Stimulated activated CD4-positive, alpha-beta T cell treated with anti-CD3 and anti-CD28 coated beads, Interleukin-12 subunit alpha, Interleukin-12 subunit beta, amount 100 ng/mL, for 24 hours (primary cell): ENCODE data around the gene WFDC9.
"Not testable (repeated sequence)": the region's sequence is repeated elsewhere in the genome, so short reads cannot be mapped to it uniquely, and the experiment has no call there.

Experiments
- DNase-seq, 2 experiments: peaks; one replicate each; pipeline ENCODE4 v3.0.0-alpha.2; 2020; ENCODE audit warnings: low read depth in 2 of 2

WFDC9 gene

GRCh38 chr20:45631184-45631583 is at the start of gene WFDC9:
WFDC9 (minus strand) TSS chr20:45631284; CDS start chr20:45610181, 21,103 bp downstream.
- no peak for DNase-seq

DNA sequence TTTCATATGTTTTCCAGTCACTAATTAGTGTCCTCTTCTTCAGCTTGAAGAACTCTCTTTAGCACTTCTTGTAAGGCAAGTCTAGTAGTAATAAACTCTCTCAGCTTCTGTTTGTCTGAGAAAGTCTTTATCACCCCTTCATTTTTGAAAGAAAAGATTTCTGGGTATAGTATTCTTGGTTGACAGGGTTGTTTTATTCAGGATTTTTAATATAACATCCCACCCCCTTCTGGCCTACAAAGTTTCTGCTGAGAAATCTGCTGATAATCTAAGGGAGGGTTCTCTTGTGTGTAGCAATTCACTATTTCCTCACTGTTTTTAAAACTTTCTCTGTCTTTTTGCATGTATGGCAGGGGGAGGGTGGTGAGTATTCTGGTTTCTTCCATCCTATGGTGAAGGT is 48.6 kb upstream of the WFDC9 start:
- DNase-seq = no peak

DNA sequence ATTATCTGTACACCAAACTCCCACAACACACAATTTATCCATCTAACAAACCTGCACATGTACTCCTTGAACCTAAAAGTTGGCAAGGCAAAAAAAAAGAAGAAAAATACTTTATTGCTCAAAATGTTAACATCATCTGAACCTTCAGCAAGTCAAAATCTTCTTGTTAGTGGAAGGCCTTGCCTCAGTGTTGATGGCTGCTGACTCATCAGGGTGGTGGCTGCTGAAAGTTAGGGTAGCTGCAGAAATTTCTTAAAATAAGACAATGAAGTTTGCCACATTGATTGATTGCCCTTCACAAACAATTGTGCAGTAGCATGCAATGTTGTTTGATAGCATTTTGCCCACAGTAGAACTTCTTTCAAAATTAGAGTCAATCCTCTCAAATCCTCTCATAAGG is 41.7 kb upstream of the WFDC9 start:
- DNase-seq = no peak

- no peak for DNase-seq
These were observed 39.1 kb upstream of the WFDC9 start, which contains the start of gene WFDC11 for GRCh38 chr20:45670139-45670538. WFDC11 (minus strand) TSS chr20:45670239; CDS start chr20:45650600, 19,639 bp downstream.

DNA sequence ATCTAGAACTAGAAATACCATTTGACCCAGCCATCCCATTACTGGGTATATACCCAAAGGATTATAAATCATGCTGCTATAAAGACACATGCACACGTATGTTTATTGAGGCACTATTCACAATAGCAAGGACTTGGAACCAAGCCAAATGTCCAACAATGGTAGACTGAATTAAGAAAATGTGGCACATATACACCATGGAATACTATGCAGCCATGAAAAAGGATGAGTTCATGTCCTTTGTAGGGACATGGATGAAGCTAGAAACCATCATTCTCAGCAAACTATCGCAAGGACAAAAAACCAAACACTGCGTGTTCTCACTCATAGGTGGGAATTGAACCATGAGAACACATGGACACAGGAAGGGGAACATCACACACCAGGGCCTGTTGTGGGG is 26.0 kb upstream of the WFDC9 start:
- DNase-seq = not testable (repeated sequence)

DNA sequence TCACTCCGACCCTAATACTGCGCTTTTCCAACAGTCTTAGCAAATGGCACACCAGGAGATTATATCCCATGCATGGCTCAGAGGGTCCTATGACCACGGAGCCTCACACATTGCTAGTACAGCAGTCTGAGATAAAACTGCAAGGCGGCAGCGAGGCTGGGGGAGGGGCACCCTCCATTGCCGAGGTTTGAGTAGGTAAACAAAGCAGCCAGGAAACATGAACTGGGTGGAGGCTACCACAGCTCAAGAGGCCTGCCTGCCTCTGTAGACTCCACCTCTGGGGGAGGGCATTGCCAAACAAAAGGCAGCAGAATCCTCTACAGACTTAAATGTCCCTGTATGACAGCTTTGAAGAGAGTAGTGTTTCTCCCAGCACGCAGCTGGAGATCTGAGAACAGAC is 20.6 kb upstream of the WFDC9 start:
- DNase-seq = not testable (repeated sequence)

- DNase-seq = no peak
These were observed 18.3 kb upstream of the WFDC9 start for GRCh38 chr20:45649312-45649863.

- DNase-seq = no peak
These were observed 16.5 kb upstream of the WFDC9 start for GRCh38 chr20:45647441-45648050.

GRCh38 chr20:45646875-45647274 is 15.8 kb upstream of the WFDC9 start:
- DNase-seq = no peak

GRCh38 chr20:45645869-45646268 is 14.8 kb upstream of the WFDC9 start:
- not testable (repeated sequence) for DNase-seq

GRCh38 chr20:45641076-45641475 is 10.0 kb upstream of the WFDC9 start:
- DNase-seq = not testable (repeated sequence)

DNA sequence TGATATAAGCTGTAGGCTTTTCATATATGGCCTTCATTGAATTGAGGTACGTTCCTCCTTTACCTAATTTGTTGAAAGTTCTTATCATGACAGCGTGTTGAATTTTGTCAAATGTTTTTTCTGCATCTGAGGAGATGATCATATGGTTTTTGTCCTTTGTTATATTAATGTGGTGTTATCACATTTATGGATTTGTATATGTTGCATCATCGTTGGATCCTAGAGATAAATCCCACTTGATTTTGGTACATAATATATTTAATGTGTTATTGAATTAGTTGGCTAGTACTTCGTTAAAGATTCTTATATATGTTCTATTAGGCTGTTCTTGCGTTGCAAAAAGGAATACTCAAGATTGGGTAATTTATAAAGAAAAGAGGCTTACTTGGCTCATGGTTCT is 8.6 kb upstream of the WFDC9 start:
- DNase-seq = no peak

DNA sequence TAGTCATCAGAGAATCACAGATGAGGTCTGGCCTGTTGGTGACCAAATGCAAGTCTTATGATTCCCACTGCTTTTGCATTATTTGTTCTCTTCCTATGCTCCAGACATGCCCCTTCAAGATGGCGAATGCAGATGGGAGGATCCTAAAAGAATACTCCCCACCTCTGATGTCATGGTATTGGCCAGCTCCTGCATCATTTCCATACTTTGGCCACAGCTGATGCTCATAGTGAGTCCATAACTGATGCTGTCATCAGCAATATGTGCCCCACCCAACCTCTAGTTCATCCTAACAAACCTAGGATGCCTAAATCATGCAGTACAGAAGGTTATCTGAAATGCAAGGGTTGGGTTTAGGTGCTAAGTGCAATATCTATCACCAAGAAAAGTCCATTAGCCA is 5.4 kb upstream of the WFDC9 start:
- no peak for DNase-seq

DNA sequence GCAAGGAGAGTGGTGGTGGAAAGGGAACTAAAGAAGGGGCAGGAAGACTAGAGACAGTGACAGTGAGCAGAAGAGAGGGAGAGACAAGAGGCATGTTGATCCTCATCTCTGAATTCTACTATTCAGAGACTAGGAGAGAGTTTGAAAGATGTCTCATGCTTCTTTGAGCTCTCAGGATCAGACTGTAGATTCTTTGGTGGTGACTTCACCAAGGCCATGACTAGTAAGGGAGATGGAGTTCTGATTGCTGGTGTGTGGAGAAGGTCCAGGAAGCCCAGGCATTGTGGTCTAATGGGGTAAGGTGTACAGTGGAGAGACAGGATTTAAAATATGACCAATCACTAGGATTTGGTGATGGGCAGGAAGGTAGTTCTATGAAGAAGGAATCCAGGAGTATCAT is 713 bp downstream of the WFDC9 start:
- DNase-seq = no peak

DNA sequence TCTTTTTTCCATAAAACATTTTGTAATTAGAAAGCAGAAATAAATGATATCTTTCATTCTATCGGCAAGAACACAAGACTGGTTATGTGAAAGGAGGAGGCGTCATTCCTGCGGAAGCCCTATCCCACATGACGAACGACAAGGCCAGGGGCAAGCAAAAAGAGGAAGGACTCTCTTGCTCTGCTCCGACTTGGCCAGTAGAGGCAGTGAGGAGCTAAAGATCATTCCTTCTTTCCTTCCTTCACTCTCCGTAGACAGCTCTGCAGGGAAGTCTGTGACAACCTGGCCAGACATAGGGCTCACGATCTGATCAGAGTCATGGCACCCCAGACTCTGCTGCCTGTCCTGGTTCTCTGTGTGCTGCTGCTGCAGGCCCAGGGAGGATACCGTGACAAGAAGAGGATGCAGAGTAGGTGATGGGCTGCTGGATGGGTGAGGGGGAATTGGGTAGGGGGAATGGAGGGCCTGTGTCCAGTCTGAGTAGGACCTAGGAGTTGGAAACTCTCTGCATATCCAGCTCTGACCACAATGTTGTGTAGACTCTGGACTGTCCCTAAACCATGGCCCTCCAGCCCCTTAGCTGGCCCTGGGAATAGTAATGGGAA is 1.5 kb downstream of the WFDC9 start, which contains the start of gene WFDC10A:
Gene WFDC10A, plus strand, starts transcription at position 244 of the 605 bp plus-strand sequence. Its CDS starts 75 bp downstream, at position 319.
- DNase-seq = peak in 1 of 2 experiments; percentile 10

DNA sequence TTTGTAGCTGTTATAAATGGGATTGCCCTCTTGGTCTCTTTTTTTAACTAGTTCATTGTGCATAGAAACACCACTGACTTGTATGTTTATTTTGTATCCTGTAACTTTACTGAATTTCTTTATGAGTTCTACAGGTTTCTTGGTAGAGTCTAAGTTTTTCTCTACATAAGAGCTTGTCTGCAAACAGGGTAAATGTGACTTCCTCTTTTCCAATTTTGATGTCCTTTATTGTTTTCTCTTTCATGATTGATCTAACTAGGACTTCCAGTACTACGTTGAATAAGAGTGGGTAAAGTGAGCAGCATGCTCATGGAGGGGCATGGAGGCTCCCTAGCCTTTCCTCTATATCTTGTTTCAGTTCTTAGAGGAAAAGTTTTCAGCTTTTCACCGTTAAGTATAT is 4.5 kb downstream of the WFDC9 start:
- no peak for DNase-seq

GRCh38 chr20:45621593-45621992 is 9.5 kb downstream of the WFDC9 start:
- no peak for DNase-seq

- DNase-seq = no peak
These were observed 13.5 kb downstream of the WFDC9 start for GRCh38 chr20:45617591-45617990.

DNA sequence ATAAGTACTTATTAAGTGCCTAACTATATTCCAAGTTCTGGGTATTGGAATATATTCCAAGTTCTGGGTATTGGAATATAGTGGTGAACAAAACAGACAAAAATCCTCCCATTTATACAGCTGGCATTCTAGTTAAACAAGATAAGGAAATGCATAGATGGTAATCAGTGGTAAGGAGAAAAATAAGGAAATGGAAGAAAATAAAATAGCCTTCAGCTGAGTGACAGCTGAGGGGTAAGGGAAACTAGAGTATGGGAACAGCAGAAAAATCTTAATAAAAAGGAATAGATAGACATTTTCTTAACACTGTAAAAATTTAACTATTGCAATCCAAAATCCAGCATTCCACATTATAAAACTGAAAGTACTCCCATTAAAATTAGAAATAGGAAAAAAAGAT is 18.8 kb downstream of the WFDC9 start:
- DNase-seq = no peak

- peak in 1 of 2 experiments; percentile 59 for DNase-seq
These were observed 20.0 kb downstream of the WFDC9 start for GRCh38 chr20:45611054-45611453.

DNA sequence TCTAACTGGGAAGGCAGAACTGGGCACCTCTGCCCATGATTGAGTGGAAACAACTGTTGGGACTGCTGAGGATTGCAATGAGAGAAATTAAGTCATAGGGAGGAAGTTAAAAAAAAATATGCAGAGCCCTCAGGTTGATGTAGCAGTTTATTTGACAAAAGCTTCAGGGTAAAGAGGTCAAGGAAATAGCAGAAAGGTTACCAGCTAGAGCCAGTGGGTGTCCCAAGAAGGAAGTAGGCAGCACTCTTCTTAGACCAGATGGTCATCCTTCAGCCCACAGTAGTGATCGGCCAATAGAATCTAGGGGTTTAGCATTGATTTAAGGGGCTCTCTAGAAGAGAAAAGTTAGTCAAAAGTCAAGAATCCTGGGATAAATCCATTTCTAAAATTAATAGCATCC is 23.3 kb downstream of the WFDC9 start:
- DNase-seq = no peak

GRCh38 chr20:45595235-45595634 is 35.8 kb downstream of the WFDC9 start:
- DNase-seq = no peak

DNA sequence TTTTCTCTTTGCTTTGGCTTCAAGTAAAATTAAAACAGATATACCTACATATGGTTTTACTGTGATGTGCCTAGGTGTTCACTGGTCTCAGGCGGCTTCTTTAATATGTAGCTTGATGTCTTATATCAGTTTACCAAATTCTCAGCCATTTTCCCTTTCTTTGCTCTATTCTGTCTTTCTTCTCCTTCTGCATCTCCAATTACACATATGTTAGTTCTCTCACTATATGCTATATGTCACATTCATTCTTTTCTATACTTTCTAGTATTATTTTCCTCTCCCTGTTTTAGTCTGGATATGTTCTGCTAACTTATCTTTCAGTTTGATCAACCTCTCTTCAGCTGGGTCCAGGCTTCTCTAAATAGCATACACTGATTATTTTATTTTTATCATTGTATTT is 37.6 kb downstream of the WFDC9 start:
- DNase-seq = no peak
